Suprapubic skin (tissue), 4 donors: ENCODE results near the gene MARK3. TPM values are rescaled to one million over a fixed set of nuclear protein-coding genes. Genes with fewer than 3 reads are reported as not detected.

Experiments
- DNase-seq, 2 donors: peaks; one replicate each; pipeline ENCODE4 v3.0.0-alpha.2; 2019; ENCODE audit warnings: low spot score in 2 of 2
- H3K27ac ChIP-seq: fragments of 200-600 bp; sonication (generic); one replicate; pipeline ENCODE4 v1.5.1; 2019
- H3K27me3 ChIP-seq: fragments of 200-600 bp; sonication (generic); one replicate; pipeline ENCODE4 v1.5.1; 2019
- H3K36me3 ChIP-seq: fragments of 200-600 bp; sonication (generic); one replicate; pipeline ENCODE4 v1.5.1; 2019
- H3K4me1 ChIP-seq: fragments of 200-600 bp; sonication (generic); one replicate; pipeline ENCODE4 v1.5.1; 2019
- H3K4me3 ChIP-seq: fragments of 200-600 bp; sonication (generic); one replicate; pipeline ENCODE4 v1.5.1; 2019; ENCODE audit warnings: mild to moderate bottlenecking
- H3K9me3 ChIP-seq: fragments of 200-600 bp; sonication (generic); one replicate; pipeline ENCODE4 v1.5.1; 2019
- CTCF ChIP-seq, 2 donors: fragments of 200-600 bp in 1 of 2; fragments of 450-650 bp in 1 of 2; sonication (generic) in 1 of 2; IDR thresholded peaks; one replicate each; pipeline ENCODE4 v1.5.1; 2016 to 2019; ENCODE audit warnings: antibody characterized with exemption in 2 of 2, mild to moderate bottlenecking in 1 of 2, moderate library complexity in 1 of 2
- EP300 ChIP-seq: sonication (generic); formaldehyde crosslinking; IDR thresholded peaks from one replicate; pipeline ENCODE4 v1.6.1; 2017; ENCODE audit warnings: antibody characterized with exemption
- POLR2A ChIP-seq, 2 donors: fragments of 450-650 bp; IDR thresholded peaks; one replicate each; pipeline ENCODE4 v1.6.1; 2017; ENCODE audit warnings: antibody characterized with exemption in 2 of 2, mild to moderate bottlenecking in 2 of 2, moderate library complexity in 2 of 2
- POLR2AphosphoS5 ChIP-seq, 3 donors: sonication (generic); formaldehyde crosslinking; IDR thresholded peaks; one replicate each; pipeline ENCODE4 v1.6.1; 2017; ENCODE audit warnings: antibody characterized with exemption in 3 of 3
- WGBS: methylation state at CpG from one replicate; pipeline ENCODE4 v1.1.5; 2018; 5-methylcytosine and 5-hydroxymethylcytosine counted together
- total RNA-seq, 4 donors: library from RNA; depleted of rRNA; stranded (reverse); fragments of >200 nt; gene quantifications; one replicate each; pipeline ENCODE4 v1.1.0, GENCODE V29; 2016

Gene MARK3
- total RNA-seq, 4 donors from 2014 or later: 44.6 to 95.2 (median 57.2) TPM

GRCh38 chr14:103430358-103430757, 45.1 kb downstream of the MARK3 start:
- no peak for DNase-seq
- WGBS: 77% methylated on average over 3 of the region's 3 CpGs
- H3K4me3 ChIP-seq: no peak overlapping the region
- H3K27ac ChIP-seq: no peak overlapping the region
- peaks cover 4% of the 10 kb centered on the region for H3K36me3 ChIP-seq
- peaks cover 28% of the 10 kb centered on the region for H3K4me1 ChIP-seq
- no peaks in the 10 kb centered on the region for H3K9me3 ChIP-seq
- TF ChIP-seq CTCF (IDR thresholded peaks at IDR 0.05) (no peak), POLR2A (IDR thresholded peaks at IDR 0.05) (no peak), EP300 (no peak), POLR2AphosphoS5 (IDR thresholded peaks at IDR 0.05) (no peak)
- no peaks in the 10 kb centered on the region for H3K27me3 ChIP-seq

GRCh38 chr14:103432627-103433026, 47.4 kb downstream of the MARK3 start:
- TF ChIP-seq POLR2AphosphoS5 (IDR thresholded peaks at IDR 0.05) (no peak), EP300 (no peak), CTCF (IDR thresholded peaks at IDR 0.05) (no peak), POLR2A (IDR thresholded peaks at IDR 0.05) (no peak)
- no peak for DNase-seq
- peaks cover 5% of the 10 kb centered on the region for H3K36me3 ChIP-seq
- H3K27ac ChIP-seq: no peak overlapping the region
- no peaks in the 10 kb centered on the region for H3K27me3 ChIP-seq
- H3K4me3 ChIP-seq: no peak overlapping the region
- peaks cover 25% of the 10 kb centered on the region for H3K4me1 ChIP-seq
- WGBS: 89% methylated on average over 4 of the region's 4 CpGs
- H3K9me3 ChIP-seq: no peaks in the 10 kb centered on the region

DNA sequence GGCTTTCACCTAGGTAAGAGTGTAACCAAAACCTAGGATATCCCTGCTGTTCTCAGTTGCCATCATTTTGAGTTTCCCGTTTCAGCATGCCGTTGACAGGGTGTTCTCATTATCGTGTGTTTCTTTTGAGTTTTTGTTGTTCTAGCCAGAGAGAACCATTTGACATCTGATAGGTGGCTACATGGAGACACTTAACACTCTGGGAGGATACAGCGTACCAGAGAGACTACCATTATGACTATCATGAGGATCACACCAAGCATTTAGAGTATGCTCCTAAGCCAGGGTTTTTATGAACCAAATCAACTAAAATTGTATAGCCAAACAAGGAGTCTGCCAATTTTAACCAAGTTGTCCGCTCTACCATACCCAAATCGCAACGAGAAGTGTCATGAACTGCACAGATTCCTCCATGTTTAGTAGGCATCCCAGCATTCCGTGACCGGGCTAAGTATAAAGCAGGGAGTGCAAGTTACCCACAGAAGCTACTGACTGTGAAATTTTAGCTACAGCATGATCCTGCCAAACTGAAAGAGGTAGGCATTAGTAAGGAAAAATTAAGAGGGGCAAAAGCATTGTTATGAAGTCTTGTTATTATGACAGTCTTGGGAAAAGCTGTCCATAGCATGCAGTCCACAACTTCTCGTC, 48.8 kb downstream of the MARK3 start:
- Histone ChIP-seq H3K36me3 (peaks cover 11% of the 10 kb centered on the region), H3K27me3 (no peaks in the 10 kb centered on the region), H3K4me3 (no peak overlapping the region), H3K9me3 (no peaks in the 10 kb centered on the region), H3K4me1 (peaks cover 11% of the 10 kb centered on the region), H3K27ac (no peak overlapping the region)
- WGBS: 88% methylated on average over 10 of the region's 10 CpGs
- TF ChIP-seq EP300 (no peak), CTCF (IDR thresholded peaks at IDR 0.05) (no peak), POLR2A (IDR thresholded peaks at IDR 0.05) (no peak), POLR2AphosphoS5 (IDR thresholded peaks at IDR 0.05) (no peak)
- DNase-seq: no peak

- H3K4me1 ChIP-seq: peaks cover 10% of the 10 kb centered on the region
- TF ChIP-seq POLR2A (IDR thresholded peaks at IDR 0.05) (no peak), EP300 (no peak), CTCF (IDR thresholded peaks at IDR 0.05) (no peak), POLR2AphosphoS5 (IDR thresholded peaks at IDR 0.05) (no peak)
These were observed 49.7 kb downstream of the MARK3 start for GRCh38 chr14:103434868-103435442.

DNA sequence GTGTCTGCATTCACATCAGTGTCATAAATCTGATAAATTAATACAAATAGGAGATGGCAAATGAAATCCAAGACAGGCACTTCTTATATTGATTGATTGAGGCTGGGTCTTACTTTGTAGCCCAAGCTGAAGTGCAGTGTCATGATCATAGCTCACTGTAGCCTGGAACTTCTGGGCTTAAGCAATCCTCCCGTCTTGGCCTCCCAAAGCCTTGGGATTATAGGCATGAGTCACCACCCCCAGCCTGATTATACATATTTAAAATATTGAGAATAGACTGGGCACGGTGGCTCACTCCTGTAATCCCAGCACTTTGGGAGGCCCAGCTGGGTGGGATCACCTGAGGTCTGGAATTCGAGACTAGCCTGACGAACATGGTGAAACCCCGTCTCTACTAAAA, 51.3 kb downstream of the MARK3 start:
- DNase-seq: no peak
- Histone ChIP-seq H3K4me3 (no peak overlapping the region), H3K36me3 (peaks cover 22% of the 10 kb centered on the region), H3K27me3 (no peaks in the 10 kb centered on the region), H3K4me1 (peaks cover 10% of the 10 kb centered on the region), H3K9me3 (no peaks in the 10 kb centered on the region), H3K27ac (no peak overlapping the region)
- 85% methylated on average over 5 of the region's 5 CpGs for WGBS
- TF ChIP-seq EP300 (no peak), POLR2AphosphoS5 (IDR thresholded peaks at IDR 0.05) (no peak), CTCF (IDR thresholded peaks at IDR 0.05) (no peak), POLR2A (IDR thresholded peaks at IDR 0.05) (no peak)

More at GRCh38 chr14:103434868-103435442, 49.7 kb downstream of the MARK3 start:
- no peak overlapping the region for H3K27ac ChIP-seq
- H3K9me3 ChIP-seq: no peaks in the 10 kb centered on the region
- peaks cover 20% of the 10 kb centered on the region for H3K36me3 ChIP-seq
- DNase-seq: no peak
- 71% methylated on average over 6 of the region's 6 CpGs for WGBS
- no peaks in the 10 kb centered on the region for H3K27me3 ChIP-seq
- no peak overlapping the region for H3K4me3 ChIP-seq
